ACC112 (cell line): ENCODE results near the gene GRIFIN.

Experiments used
- H2AFZ ChIP-seq: fragments of 200-600 bp; sonication (generic); one replicate; pipeline ENCODE4 v1.6.0; 2017; ENCODE audit warnings: antibody characterized with exemption, low read length; ENCODE audit not compliant: unreplicated experiment
- H3K27ac ChIP-seq: fragments of 200-600 bp; sonication (generic); 2 replicates; pipeline ENCODE4 v1.5.1; 2014; ENCODE audit warnings: low read depth, mild to moderate bottlenecking, antibody characterized with exemption, low read length, moderate library complexity
- H3K27me3 ChIP-seq: fragments of 200-600 bp; sonication (generic); 2 replicates; pipeline ENCODE4 v1.6.1; 2014; ENCODE audit warnings: mild to moderate bottlenecking, antibody characterized with exemption, low read length, moderate library complexity, mixed read lengths; ENCODE audit not compliant: insufficient read depth
- H3K36me3 ChIP-seq: fragments of 200-600 bp; sonication (generic); 2 replicates; pipeline ENCODE4 v1.6.1; 2016; ENCODE audit warnings: mild to moderate bottlenecking, antibody characterized with exemption, low read length, moderate library complexity, mixed read lengths; ENCODE audit not compliant: insufficient read depth
- H3K4me1 ChIP-seq: fragments of 200-600 bp; sonication (generic); one replicate; pipeline ENCODE4 v1.6.1; 2016; ENCODE audit warnings: low read length, mixed read lengths; ENCODE audit not compliant: insufficient read depth, unreplicated experiment, control insufficient read depth
- H3K4me3 ChIP-seq: fragments of 200-600 bp; sonication (generic); 2 replicates; pipeline ENCODE4 v1.5.1; 2014; ENCODE audit warnings: mild to moderate bottlenecking, low read depth, low read length
- H3K79me2 ChIP-seq: fragments of 200-600 bp; sonication (generic); one replicate; pipeline ENCODE4 v1.6.0; 2016; ENCODE audit warnings: low read length; ENCODE audit not compliant: control insufficient read depth, unreplicated experiment, insufficient read depth

The GRIFIN gene

DNA sequence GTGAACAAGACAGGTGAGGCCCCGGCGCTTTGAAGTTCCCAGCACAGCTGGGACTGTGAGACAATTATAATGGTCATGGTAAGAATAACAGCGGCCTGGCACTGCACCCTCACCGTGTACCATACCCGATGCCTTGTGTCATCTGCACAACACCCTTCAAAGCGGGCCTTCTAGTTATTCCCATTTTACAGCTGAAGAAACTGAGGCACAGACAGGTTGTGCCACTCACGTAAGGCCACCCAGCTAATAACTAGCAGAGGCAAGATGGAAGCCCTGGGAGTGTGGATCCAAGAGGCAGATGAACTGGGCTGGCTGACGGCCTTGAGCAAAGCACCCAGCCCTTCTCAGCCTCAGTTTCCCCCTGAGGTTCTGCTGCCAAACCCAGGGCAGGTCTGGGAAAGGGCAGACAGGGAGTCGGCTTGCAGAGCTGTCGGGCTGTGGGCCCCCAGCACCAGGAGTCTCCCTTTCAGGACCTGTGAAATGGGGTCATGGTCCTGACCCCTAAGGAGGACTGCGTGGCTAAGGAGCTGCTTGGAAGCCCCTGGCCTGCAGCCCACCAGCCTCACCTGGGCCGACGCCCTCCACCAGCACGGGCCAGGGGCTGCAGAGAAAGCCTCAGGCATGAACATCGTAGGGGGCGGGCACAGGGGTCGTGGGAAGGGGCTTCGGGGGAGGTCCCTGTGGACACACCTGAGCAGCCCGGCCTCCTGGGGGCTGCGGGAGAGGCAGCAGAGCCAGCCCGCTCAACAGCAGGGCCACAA, 28.1 kb upstream of the GRIFIN start:
- Histone ChIP-seq H3K4me3 (no peak overlapping the region), H3K79me2 (no peaks in the 10 kb centered on the region), H2AFZ (no peak overlapping the region), H3K27me3 (no peaks in the 10 kb centered on the region), H3K27ac (no peak overlapping the region), H3K4me1 (peaks cover 8% of the 10 kb centered on the region), H3K36me3 (no peaks in the 10 kb centered on the region)

DNA sequence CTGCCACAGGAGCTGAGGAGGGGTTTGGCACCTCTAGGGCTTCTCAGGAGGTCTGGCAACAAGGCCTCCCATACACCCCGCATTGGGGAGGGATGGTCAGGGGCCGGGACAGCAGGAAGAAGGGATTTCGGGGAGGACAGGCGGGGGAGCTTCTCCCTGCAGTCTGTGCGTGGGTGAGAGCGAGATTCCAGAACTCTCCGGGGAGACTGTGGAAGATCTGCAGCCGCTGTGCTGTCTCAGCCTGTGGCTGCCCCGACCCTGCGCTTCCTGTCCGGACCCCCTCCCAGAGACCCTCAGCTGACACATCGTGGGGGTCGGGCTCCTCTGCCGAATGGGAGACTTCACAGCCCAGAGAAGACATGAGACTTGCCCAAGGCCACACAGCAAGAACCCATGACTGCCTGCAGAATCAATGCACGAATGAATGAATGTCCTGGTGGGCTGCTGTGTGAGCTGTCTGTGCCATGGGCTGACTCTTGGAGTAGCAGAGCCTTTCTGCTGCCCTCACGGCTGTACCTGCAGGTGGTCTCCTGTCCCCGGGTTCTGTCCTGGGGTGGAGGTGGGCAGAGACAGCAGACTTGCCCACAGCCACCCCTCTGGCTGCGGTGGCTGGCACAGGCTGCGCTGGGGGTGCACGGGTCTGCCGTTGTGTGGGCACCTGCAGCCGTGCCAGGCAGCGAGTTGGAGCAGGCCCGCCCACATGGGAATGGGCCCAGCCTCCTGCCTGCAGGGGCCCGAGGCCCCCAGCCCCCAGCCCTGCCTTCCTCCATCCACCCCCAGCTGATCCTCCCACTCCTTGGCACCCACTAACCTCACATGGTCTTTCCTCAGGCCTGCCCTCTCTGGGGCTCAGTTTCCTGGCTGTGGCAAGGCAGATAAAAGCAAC, 27.1 kb upstream of the GRIFIN start:
- Histone ChIP-seq H3K79me2 (no peaks in the 10 kb centered on the region), H2AFZ (no peak overlapping the region), H3K4me1 (peaks cover 8% of the 10 kb centered on the region), H3K36me3 (no peaks in the 10 kb centered on the region), H3K27me3 (no peaks in the 10 kb centered on the region), H3K4me3 (no peak overlapping the region), H3K27ac (no peak overlapping the region)

DNA sequence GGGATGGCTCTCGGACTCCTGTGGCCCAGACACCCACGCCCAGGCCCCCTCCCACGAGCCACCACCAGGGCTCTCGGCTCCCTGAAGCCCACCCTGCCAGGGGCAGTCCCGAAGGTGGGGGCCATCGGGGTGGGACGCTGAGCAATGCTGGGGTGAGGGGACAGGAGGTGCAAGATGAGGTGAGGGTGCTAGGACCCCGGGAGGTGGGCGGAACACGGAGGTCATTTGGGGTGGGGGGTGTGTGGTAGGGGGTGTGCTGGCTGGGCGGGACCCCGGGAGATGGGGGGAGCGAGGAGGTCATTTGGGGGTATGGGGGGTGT, 26.4 kb upstream of the GRIFIN start:
- no peak overlapping the region for H3K27ac ChIP-seq
- peaks cover 8% of the 10 kb centered on the region for H3K4me1 ChIP-seq
- no peak overlapping the region for H2AFZ ChIP-seq
- no peaks in the 10 kb centered on the region for H3K36me3 ChIP-seq
- no peaks in the 10 kb centered on the region for H3K79me2 ChIP-seq
- H3K4me3 ChIP-seq, result no peak overlapping the region
- no peaks in the 10 kb centered on the region for H3K27me3 ChIP-seq

DNA sequence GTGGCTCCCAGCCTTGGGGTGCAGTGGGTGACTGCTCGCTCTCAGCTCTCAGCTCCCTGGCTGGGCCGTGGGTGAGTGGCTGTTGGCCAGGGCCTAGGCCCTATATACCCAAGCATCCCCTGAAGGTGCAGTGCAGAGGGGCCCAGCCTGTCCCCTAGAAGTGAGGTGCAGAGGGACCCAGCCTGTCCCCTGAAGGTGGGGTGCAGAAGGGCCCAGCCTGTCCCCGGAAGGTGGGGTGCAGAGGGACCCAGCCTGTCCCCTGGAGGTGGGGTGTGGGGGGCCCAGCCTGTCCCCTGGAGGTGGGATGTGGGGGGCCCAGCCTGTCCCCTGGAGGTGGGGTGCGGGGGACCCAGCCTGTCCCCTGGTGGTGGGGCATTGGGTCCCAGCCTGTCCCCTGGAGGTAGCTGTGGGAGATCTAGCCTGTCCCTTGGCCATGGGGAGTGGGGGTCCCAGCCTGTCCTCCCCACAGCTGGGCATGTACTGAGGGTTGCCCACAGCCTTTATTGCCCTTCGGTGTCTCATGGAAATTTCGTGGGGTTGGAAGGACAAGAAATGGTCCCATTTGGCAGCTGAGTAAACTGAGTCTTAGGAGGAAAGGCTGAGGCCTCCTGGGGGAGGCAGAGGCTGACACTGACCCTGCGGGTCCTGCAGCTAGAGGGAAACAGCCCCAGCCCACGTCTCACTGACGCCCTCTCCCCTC, 25.9 kb upstream of the GRIFIN start:
- no peaks in the 10 kb centered on the region for H3K79me2 ChIP-seq
- no peaks in the 10 kb centered on the region for H3K27me3 ChIP-seq
- H3K27ac ChIP-seq, result no peak overlapping the region
- H3K4me3 ChIP-seq, result no peak overlapping the region
- H3K36me3 ChIP-seq, result no peaks in the 10 kb centered on the region
- peaks cover 8% of the 10 kb centered on the region for H3K4me1 ChIP-seq
- no peak overlapping the region for H2AFZ ChIP-seq

DNA sequence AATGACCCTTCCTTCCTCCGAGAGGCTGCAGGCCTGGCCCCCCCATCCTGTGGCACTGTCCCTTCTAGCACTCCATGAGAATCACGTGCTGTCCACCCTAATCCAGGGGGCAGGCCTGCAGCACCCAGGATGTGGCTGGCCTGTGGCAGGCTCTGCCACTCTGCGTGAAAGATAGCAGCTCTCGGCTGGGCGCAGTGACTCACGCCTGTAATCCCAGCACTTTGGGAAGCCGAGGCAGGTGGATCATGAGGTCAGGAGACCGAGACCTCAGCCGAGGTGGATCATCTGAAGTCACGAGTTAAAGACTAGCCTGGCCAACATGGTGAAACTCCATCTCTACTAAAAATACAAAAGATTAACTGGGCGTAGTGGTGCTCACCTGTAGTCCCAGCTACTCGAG, 24.5 kb upstream of the GRIFIN start:
- Histone ChIP-seq H3K79me2 (no peaks in the 10 kb centered on the region), H3K36me3 (no peaks in the 10 kb centered on the region), H3K4me1 (peaks cover 8% of the 10 kb centered on the region), H3K27me3 (no peaks in the 10 kb centered on the region), H3K27ac (no peak overlapping the region), H3K4me3 (no peak overlapping the region), H2AFZ (no peak overlapping the region)

DNA sequence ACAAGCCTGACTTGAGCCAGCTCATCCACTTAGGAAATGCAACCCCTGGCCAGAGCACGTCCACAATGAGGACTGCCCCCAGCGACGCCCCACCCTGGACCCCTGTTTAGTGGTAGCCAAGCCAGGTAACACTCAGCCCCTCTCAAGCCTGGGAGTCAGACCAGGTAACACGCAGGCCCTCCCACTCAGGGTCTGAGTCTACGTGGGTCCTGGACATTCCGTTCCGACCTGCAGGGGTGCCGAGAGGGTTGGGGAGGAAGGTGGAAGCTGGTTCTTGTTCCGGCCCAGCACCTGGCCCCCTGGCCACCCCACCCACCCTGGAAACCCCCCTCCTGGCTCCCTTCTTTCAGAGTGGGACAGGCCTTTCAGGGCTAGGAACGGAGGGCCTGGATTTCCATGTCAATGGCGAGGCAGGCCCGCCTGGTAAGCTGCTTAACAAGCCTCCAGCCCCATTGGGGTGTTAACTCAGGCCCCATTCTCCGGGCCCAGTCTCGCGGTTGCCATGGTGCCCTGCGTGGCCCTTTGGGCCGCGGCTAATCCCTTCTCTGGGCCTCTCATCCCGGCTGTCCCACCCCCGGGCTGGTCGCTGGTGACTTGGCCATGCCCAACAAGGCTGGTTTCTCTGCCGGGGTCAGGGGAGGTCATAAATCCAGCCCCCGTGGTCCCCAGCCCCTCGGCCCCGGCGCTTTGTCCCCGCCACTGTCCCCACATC, 23.7 kb upstream of the GRIFIN start:
- Histone ChIP-seq H3K4me1 (peaks cover 8% of the 10 kb centered on the region), H3K36me3 (no peaks in the 10 kb centered on the region), H3K4me3 (no peak overlapping the region), H3K27me3 (no peaks in the 10 kb centered on the region), H3K79me2 (no peaks in the 10 kb centered on the region), H3K27ac (no peak overlapping the region), H2AFZ (no peak overlapping the region)

DNA sequence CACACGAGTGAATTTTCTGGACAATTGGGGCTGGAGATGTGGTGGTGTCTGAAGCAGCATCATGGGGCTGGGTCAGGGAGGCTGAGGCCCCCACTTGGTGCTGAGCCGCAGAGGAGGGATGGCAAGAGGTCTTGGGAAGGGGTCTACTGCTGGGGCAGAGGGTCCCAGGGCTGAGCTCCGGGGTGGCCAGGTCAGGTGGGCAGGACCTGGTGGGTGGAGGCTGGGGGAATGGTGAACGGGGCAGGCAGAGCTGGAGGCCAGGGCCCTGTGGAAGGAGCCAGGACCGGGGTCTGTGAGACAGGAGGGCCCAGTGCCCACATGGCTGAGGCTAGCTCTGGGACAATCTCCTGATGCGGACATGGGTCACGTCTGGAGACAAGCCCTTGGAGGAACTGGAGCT, 23.0 kb upstream of the GRIFIN start:
- H3K4me3 ChIP-seq, result no peak overlapping the region
- H3K27me3 ChIP-seq, result no peaks in the 10 kb centered on the region
- no peak overlapping the region for H3K27ac ChIP-seq
- H3K36me3 ChIP-seq, result no peaks in the 10 kb centered on the region
- no peaks in the 10 kb centered on the region for H3K79me2 ChIP-seq
- H2AFZ ChIP-seq, result no peak overlapping the region
- H3K4me1 ChIP-seq, result peaks cover 8% of the 10 kb centered on the region

DNA sequence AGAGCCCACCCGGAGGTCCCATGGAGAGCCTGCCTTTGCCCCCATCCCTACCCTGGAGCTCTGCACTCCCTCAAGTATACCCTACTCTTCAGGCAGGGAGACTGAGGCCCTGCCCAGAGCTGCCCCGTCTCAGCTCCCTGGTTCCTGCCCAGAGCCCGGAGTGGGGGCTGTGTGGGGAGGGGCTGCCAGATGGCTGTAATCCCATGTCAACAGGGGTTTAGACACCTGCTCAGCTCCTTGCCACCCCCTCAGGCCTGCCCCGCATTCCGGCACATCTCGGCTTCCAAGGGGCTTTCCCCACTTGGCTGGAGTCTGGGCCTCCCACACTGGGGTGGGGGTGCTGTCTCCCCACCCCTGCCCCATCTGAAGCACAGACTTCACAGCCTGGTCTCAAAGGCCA, 22.5 kb upstream of the GRIFIN start:
- H3K4me3 ChIP-seq, result no peak overlapping the region
- no peak overlapping the region for H3K27ac ChIP-seq
- H2AFZ ChIP-seq, result no peak overlapping the region
- H3K79me2 ChIP-seq, result no peaks in the 10 kb centered on the region
- no peaks in the 10 kb centered on the region for H3K36me3 ChIP-seq
- peaks cover 10% of the 10 kb centered on the region for H3K4me1 ChIP-seq
- no peaks in the 10 kb centered on the region for H3K27me3 ChIP-seq

DNA sequence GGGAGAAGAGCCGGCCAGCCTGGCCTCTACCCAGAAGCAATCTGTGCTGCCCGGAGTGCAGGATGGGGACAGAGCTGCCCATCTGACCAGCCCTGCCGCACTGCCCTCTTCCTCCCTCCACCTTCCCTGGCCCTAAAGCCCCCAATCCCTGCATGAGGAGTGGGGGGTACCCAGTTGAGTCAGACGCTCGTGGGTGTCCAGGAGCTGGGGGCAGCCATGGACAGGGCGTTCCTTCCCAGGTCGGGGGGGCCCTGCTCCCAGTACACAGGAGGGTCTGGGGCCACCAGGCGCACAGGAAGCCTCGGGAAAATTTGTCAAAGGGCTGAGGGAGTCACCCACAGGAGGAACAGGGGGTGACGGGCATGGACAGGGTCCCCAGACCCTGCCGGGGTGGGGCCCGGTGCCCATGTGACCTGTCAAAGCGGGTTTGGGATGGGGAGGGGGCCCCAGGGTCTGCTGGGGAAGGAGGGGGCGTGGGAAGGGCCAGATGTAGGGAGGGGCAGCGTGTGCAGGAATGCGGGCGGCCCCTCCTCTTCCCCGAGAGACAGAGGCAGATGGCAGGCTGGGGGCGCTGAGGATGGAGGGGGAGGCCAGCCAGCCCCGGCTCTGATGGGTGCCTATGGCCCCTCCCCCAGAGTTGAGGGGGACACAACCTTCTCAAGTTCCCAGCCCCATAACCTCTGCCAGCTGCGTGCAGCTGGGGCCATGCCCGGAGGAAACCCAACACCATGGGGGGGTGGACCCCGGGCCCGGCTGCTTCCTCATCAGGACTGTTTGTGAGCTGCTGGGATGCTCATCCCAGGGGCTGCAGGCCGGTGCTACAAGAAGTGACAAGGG, 21.5 kb upstream of the GRIFIN start:
- Histone ChIP-seq H3K36me3 (no peaks in the 10 kb centered on the region), H2AFZ (no peak overlapping the region), H3K4me3 (no peak overlapping the region), H3K27ac (no peak overlapping the region), H3K4me1 (peaks cover 12% of the 10 kb centered on the region), H3K27me3 (no peaks in the 10 kb centered on the region), H3K79me2 (no peaks in the 10 kb centered on the region)

DNA sequence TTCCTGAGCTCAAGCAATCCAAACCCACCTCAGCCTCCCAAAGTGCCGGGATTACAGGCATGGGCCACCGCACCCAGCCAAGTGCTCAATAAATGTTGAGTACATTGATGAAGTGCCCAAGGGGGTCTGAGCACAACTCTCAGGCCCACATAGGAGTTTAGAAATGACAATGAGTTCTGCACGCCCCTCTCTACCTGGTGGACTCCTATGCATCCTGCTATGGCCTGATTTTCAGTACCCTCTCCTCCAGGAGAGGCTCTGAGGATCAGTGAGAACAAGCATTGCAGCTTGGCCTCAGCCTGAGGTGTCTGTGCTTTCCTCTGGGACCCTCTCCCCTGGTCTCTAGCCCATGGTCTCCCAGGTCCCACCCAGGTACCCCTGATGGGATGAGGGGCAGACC, 20.9 kb upstream of the GRIFIN start:
- H3K27me3 ChIP-seq, result no peaks in the 10 kb centered on the region
- H2AFZ ChIP-seq, result no peak overlapping the region
- no peaks in the 10 kb centered on the region for H3K79me2 ChIP-seq
- H3K4me3 ChIP-seq, result no peak overlapping the region
- H3K27ac ChIP-seq, result no peak overlapping the region
- peaks cover 13% of the 10 kb centered on the region for H3K4me1 ChIP-seq
- no peaks in the 10 kb centered on the region for H3K36me3 ChIP-seq
